Vagina (tissue), 2 donors: Measurements from ENCODE around the gene PTTG1IP.

Experiments
- POLR2A ChIP-seq, 2 donors: fragments of 450-650 bp; IDR thresholded peaks; one replicate each; pipeline ENCODE4 v1.6.1; 2017; ENCODE audit warnings: antibody characterized with exemption in 2 of 2, mild to moderate bottlenecking in 2 of 2, moderate library complexity in 2 of 2
- TF ChIP-seq, protein P1 (sequence below), 3 experiments: fragments of 450-650 bp in 2 of 3; fragments of 200-600 bp in 1 of 3; sonication (generic) in 1 of 3; IDR thresholded peaks; one replicate each; pipeline ENCODE4 v1.5.1; 2017 to 2019; ENCODE audit warnings: antibody characterized with exemption in 3 of 3, mild to moderate bottlenecking in 2 of 3, moderate library complexity in 2 of 3

DNA sequence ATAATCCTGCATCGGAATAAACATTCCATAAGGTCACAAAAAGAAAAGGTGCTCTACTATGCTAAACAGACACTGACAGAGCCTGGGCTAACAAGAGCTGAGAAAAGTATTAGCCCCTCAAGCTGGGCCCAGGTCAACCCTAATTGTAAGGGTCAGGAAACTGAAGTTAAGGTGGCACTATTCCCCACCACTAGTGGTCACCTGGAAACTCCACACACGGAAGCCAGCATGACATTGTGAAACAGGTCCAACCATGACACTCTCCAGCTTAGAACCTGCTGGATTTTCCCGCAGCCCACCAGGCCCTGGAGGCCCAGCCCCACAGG lies 1.2 kb downstream of the PTTG1IP start:
- TF ChIP-seq, protein P1, sequence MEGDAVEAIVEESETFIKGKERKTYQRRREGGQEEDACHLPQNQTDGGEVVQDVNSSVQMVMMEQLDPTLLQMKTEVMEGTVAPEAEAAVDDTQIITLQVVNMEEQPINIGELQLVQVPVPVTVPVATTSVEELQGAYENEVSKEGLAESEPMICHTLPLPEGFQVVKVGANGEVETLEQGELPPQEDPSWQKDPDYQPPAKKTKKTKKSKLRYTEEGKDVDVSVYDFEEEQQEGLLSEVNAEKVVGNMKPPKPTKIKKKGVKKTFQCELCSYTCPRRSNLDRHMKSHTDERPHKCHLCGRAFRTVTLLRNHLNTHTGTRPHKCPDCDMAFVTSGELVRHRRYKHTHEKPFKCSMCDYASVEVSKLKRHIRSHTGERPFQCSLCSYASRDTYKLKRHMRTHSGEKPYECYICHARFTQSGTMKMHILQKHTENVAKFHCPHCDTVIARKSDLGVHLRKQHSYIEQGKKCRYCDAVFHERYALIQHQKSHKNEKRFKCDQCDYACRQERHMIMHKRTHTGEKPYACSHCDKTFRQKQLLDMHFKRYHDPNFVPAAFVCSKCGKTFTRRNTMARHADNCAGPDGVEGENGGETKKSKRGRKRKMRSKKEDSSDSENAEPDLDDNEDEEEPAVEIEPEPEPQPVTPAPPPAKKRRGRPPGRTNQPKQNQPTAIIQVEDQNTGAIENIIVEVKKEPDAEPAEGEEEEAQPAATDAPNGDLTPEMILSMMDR (IDR thresholded peaks at IDR 0.05): no peak
- no peak for TF ChIP-seq POLR2A (IDR thresholded peaks at IDR 0.05)
